GM18526 (cell line): Measurements from ENCODE around the gene KRT15.

Experiments used
- POLR2A ChIP-seq: IDR thresholded peaks from 3 replicates; pipeline ENCODE4 v1.6.1; 2011; ENCODE audit not compliant: insufficient read length; ENCODE audit errors: extremely low read depth

KRT15 gene

DNA sequence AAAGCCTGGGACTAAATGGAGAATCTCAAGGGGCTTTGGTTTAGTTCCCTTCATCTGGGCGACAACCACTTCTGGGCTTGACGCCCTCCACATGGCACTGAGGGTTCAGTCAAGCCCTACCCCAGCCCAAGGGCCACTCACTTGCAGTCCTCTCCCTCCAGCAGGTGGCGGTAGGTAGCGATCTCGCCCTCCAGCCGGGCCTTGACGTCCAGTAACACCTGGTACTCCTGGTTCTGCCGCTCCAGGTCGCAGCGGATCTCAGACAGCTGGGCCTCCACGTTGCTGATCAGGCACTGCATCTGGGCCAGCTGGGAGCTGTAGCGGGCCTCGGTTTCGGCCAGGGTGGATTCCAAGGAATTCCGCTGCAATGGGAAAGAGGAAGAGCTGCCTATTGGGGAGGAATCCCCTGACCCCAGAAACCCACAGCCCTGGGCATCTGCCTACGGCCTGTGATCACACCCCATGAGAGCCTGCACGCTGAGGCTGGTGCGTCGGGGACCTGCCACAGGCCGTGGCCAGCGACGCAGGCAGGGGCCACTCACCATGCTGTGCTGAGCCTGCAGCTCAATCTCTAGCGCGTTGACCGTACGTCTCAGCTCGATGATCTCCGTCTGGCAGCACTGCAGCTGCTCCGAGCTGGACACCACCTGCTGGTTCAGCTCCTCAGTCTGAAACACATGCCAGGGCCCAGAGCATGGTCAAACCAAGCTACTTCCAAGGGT lies 31.7 kb downstream of the KRT15 start:
- TF ChIP-seq POLR2A: no peak

DNA sequence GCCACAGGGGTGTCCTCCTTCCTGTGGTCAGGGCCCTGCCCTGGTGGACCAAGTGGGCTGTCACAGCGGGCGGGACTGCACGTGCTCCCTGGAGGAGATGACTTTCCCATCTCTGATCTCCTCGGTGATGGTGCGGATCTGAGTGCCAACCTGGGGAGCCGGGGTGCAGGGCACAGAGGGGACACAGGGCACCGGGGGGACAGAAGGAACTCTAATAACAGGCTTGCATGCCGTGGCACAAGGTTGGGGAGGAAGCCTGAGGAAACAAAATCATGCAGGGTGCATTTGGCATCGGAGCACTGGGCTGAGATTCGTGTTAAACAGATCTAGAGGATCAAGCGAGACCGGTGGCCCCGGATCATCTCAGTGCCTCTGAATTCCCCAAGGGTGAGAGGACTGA lies 32.4 kb downstream of the KRT15 start:
- no peak for TF ChIP-seq POLR2A

DNA sequence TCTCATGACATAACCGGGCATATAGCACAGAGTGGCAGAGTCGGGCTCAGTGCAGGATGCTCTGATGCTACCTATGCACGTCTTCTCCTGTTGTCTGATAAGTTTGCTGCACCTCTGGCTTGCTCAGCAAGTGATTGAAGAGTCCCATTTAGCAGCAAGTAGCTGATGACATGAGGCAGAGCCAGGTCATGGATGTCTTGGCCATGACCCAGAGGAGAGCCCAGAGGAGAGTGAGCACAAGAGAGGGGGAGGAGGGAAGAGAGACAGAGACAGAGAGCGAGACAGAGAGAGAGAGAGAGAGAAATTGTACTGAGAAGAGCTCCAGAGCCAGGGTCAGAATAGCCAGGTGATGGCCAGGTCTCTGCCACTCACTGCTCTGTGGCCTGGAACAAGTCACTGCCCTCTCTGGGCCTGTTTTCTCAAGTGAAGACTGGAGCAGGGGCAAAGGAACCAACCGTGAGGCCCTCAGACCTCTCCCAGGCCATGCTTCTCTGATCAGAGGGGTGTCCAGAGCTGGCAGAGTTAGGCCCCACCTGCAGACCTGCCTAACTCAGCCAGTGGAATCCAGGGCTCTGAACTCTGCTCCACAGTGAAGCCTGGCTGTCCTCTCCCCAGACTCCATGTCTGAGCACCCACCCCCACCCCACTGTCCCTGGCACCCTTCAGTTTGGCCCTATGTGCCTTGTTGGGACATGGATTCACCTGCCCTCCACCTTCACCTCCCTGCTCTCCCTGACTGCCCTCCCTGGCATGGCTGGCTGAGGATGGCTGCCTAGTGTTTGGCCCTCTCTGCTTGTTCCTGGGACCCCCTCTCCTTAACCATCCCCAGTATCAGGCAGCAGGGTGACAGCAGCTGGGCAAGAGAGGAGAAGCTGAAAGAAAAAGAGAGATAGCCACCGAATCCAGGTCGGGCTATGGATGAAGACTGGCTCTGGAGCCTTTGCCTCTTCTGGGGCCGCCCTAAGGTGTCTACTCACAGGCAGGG lies 33.5 kb downstream of the KRT15 start:
- TF ChIP-seq POLR2A: no peak

DNA sequence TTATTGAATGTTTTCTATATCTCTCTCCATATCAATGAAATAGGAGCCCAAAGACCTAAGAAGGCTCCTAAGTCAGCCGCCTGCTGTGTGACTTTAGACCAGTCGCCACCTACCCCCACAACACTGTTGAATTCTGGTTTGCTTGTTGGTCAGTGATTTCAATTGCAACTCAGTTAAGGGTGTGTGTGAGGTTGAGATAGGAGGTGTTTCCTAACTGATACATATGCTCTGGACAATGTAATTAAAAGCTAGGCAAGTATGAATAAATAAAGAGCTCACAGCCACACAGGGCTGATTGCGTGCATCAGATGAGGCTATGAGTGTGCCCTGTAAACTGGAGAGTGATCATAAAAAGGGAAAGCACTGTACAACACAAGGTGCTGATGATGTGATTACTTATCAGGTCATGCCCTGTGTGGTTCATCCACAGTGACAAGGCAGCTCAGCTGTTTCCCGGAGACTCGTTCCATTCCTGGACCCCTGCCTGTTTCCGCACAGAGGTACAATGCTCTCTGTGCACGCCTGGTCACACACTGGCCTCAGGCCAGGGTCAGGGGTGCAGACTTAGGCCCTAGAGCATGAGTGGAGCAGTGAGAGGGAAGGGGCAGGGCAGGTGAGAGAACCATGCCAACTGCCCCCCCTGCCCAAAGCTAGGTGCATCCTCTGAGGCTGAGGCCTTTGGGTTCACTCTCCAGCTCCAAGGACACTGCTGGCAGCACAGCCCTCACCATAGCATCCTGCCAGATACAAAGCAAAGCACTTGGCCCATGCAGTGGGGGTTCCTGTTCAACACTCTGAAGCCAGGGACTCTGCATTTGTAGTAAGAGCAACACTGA lies 34.5 kb downstream of the KRT15 start:
- no peak for TF ChIP-seq POLR2A

DNA sequence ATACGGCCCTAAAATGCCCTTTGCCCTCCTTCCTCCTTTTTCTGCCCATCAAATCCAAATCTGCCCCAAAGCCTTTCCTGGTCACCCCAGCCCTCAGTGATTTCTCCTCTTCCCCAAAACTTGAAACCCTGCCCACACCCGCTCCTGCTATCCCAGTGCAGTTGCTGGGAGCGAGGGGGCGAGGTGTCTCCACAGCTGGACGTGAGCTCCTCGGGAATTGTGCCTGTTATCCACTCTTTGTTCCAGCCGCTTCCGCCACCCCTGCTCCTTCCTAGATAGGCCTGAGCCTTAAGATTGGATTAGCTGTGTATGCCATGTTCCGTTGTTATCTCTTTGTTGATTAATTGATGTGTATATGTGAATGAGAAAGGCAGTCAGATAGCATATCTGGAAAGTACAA lies 35.2 kb downstream of the KRT15 start:
- TF ChIP-seq POLR2A: no peak

DNA sequence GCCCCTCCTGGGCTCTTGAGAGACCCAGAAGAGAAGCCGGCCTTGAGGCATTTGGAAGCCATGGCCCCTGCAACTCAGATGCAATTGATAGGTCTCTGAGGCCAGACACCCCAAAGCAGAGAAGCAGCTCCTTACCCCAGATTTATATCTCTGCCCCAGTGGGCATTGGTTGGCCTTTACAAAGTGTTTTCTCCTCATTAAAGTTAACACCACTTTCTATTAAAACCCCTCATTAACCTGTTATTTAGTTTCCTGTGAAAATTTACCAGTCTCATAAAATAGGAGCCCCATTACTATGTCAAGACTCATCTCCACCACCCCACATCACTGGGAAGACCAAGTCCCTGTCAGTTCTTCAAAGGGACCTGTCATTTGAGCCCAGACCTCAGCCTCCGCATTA lies 37.7 kb downstream of the KRT15 start, which contains the start of gene KRT35:
Gene KRT35, minus strand, starts transcription at position 116 of the 400 bp plus-strand sequence. Its CDS starts 54 bp downstream, at position 62.
- no peak for TF ChIP-seq POLR2A

DNA sequence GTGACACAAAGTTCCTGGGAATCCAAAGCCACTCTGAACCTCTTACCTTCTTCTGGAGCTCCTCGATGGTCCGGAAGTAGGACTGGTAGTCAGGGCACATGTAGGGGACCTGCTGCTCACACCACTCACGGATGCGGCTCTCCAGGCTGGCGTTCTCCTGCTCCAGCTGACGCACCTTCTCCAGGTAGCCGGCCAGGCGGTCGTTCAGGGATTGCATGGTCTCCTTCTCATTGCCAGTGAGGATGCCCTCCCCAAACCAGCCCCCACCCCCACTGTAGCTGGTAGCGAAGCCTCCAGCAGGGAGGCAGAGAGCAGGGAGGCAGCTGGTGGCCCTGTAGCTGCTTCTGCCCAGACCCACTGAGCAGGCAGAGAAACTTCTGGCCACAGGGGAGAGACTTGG lies 38.1 kb downstream of the KRT15 start:
- TF ChIP-seq POLR2A: no peak

DNA sequence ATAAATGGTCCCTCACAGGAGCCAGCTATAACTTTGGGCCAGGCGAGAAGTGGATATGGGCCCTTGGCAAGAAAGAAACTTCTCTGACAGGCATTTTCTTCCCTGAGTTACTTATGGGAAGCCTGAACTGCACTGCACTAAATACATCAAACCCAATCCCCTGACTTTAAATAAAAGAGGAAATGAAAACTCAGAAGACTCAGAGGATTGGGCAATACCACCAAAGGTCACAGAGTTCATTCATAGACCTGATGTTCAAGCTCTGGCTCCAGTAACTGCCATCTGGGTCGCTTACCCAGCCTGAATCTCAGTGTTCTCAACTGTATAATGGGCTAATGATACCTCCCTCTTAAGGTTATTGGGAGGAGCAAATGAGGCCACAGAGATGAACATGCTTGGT lies 38.6 kb downstream of the KRT15 start:
- TF ChIP-seq POLR2A: no peak

DNA sequence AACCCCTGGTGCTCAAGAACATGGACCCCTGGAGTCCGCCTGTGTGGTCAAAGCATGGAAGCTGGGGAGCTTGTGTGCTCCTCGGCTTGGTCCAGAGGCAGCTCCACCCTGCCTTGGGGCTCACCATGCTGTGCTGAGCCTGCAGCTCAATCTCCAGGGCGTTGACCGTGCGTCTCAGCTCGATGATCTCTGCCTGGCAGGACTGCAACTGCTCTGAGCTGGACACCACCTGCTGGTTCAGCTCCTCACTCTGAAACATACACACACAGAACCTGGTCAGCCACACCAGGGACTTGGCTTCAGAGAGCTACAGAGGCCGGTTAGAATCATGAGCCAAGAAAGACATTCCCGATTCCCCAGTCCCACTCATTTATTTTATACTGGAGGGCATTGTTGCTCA lies 40.5 kb downstream of the KRT15 start:
- TF ChIP-seq POLR2A: no peak

DNA sequence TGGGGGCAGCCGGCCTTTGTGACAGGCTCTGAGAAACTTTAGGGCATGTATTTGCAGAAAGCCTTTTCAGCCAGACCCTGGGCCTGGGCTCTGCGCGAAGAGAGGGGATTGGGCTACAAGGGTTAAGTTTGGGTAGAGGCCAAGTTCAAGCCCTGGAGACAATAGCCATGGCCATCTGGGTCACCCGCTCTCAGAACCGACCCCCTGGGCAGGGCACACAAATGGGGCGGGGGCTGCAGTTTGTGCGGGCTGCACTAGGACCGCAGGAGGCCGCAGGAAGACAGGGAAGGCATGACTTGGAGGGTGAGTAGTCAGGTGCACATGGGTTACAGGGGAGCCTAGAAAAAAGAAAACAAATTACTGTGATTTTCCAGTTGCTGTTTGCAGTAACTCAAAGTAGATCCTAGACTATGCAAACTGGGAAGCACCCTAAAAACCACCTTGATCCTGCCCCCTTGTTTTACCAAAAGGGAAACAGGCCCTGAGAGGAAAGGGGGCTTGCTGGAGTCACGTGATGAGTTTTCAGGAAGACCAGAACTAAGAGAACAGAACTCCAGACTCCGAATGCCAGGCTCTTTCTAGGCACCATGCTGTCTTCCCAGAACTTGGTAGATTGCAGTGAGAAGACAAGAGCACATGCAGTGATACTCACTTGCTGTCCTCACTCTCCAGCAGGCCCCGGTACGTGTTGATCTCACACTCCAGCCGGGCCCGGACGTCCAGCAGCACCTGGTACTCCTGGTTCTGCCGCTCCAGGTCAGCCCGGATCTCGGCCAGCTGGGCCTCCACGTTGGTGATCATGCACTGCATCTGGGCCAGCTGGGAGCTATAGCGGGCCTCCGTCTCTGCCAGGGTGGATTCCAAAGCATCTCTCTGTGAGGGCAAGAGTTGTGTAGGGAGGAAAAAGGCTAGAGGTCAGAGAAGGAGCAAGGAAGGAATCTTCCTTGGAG lies 41.5 kb downstream of the KRT15 start:
- TF ChIP-seq POLR2A: no peak

DNA sequence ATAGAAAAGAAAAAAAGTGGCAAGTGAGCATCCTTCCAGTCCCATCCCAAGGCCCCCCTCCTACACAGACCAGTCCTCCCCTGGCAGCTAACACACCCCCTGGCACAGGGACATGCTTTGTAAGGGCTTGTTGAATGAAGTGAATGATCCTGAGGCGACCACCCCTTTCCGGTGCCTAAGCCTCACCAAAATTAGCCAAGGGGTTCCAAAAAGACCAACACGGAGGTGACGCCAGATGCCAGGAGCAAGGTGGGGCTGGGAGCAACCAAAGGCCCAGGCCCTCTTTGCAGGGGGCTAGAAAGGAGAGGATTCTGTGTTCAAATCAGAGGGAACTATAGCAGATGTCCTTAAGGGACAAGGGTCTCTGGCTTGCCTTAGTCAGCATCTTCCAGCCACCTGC lies 43.3 kb downstream of the KRT15 start:
- no peak for TF ChIP-seq POLR2A

DNA sequence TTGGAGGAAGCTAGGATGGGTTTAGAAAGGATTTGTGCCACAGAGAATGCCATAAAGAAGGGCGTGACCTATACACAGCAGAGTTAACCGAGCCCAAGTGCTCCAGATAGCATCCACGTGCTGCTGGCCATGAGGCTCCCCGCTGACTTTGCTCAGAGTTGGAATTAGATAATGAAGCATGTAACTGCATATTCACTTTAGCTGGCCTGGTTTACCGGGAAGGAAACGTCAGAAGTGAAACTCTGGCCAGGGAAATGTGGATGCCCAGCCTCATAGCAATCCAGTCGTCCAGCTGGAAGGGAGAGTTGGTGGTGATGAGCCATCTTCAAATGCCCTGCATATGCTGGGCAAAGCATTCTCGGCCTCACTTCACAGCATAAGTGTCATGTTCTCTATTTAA lies 43.8 kb downstream of the KRT15 start:
- TF ChIP-seq POLR2A: no peak

DNA sequence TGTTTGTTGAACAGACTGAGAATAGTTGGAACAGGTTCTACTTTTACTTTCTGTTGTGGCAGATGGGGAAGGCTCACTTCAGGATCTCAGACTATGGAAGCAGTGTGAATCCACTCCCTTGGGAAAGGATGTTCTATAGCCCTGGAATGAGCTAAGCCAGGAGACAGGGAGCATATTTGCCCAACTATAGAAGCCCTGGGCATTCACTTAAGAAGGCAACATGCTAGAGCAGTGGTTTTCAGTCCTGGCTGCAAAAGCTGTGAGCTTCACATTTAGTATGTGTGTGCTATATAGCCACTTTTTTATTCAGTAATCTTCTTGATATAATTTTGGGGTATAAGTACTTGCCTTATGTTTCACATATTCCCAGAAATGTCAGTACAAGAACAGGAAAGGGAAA lies 50.3 kb downstream of the KRT15 start:
- no peak for TF ChIP-seq POLR2A

DNA sequence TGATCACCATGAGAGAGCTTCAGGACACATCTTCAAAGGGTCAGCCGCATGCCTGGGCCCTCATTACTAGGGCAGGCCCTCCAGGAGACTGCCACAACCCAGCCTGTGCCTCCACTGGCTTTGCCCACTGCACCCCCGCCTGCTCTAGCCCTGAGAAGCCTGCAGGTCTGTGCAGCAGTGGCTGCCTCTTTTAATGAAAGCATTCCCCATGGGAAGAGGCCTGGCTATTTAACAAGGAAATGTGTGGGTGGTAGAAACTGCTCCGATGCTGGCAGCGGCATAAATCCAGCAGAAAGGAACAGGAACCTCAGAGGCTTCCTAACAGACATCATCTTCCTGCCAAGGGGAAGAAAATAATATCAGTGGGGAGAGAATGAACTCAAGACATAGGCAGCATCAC lies 51.1 kb downstream of the KRT15 start:
- no peak for TF ChIP-seq POLR2A

DNA sequence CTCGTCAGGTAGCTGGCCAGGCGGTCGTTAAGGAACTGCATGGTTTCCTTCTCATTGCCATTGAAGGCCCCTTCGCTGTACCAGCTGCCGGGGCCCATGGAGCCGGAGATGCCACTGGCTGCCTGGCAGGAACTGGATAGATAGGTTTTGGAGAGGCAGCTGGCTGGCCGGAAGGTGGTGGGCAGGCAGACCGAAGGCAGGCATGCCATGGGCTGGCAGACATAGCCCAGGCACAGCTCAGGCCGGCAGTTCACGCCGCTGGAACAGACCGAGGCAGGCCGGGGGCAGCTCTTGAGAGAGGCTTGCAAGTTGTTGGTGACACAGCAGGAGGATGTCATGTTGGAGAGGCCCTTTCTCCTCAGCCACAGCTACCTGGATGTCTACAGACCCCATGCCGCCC lies 51.7 kb downstream of the KRT15 start, which contains the start of gene KRT32:
Gene KRT32, minus strand, starts transcription at position 399 of the 400 bp plus-strand sequence. Its CDS starts 61 bp downstream, at position 338.
- no peak for TF ChIP-seq POLR2A

DNA sequence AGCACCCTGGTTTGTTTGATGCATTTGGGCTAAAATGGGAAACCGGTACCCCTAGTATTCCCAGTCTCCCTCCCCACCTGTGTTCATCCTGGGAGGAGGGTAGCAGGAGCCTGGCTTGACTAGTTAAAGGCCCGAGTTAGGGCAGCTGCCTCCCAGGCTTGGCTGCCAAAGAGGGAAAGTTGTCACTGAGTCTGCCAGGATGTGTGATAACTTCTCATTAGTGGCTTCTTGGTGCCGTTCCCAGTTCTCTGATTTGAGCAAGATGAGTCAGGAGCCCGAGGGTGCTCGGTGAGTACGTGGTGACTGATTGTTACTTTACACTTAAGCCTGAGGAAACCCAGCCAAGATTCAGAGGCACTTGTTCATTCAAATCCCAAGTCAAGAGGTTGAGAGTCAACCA lies 54.0 kb downstream of the KRT15 start:
- TF ChIP-seq POLR2A: no peak
